D721Med (cell line): ENCODE measurements around the gene ALDH1A2.
"Not testable (repeated sequence)": the region's sequence is repeated elsewhere in the genome, so short reads cannot be mapped to it uniquely, and the experiment has no call there.

Experiments used
- DNase-seq: peaks from one replicate; pipeline ENCODE4 v3.0.0; 2011; ENCODE audit warnings: low spot score; ENCODE audit not compliant: insufficient read length
- FAIRE-seq: peaks from 2 replicates; lab custom pipeline; 2011; peaks lifted over from hg19 to GRCh38; lab: Jason Lieb, UNC
- TF ChIP-seq, protein P1 (sequence below): IDR thresholded peaks from 2 replicates; pipeline ENCODE4 v1.5.1; 2012; ENCODE audit warnings: mild to moderate bottlenecking, control low read depth; ENCODE audit not compliant: insufficient read depth; ENCODE audit errors: missing control alignments

Gene ALDH1A2

GRCh38 chr15:58052334-58052733 is 13.2 kb downstream of the ALDH1A2 start:
- TF ChIP-seq, protein P1, sequence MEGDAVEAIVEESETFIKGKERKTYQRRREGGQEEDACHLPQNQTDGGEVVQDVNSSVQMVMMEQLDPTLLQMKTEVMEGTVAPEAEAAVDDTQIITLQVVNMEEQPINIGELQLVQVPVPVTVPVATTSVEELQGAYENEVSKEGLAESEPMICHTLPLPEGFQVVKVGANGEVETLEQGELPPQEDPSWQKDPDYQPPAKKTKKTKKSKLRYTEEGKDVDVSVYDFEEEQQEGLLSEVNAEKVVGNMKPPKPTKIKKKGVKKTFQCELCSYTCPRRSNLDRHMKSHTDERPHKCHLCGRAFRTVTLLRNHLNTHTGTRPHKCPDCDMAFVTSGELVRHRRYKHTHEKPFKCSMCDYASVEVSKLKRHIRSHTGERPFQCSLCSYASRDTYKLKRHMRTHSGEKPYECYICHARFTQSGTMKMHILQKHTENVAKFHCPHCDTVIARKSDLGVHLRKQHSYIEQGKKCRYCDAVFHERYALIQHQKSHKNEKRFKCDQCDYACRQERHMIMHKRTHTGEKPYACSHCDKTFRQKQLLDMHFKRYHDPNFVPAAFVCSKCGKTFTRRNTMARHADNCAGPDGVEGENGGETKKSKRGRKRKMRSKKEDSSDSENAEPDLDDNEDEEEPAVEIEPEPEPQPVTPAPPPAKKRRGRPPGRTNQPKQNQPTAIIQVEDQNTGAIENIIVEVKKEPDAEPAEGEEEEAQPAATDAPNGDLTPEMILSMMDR = no peak
- DNase-seq = no peak
- FAIRE-seq = no peak

GRCh38 chr15:58049520-58050227 is 15.8 kb downstream of the ALDH1A2 start:
- DNase-seq (no peak), FAIRE-seq (no peak)
- TF ChIP-seq, protein P1 = no peak

DNA sequence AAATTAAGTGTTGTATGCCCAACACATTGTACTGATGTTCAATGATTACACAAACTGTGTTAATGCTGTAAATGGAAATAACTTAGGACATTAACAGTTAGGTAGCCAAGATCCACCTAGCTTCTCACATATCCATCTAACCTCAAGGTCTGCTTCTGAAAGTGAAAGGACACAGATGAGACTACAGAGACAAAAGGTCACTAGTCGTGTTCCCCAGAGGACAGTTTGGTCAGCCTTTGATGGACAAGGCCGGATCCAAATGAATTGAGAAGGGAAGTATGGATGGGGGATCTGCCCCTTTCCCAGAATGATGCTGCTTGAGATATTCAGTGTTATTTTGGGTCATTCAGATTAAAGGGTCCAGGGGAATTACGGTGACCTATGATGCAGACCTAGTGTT is 17.2 kb downstream of the ALDH1A2 start:
- TF ChIP-seq, protein P1 = no peak
- DNase-seq (no peak), FAIRE-seq (no peak)

GRCh38 chr15:58047149-58047548 is 18.4 kb downstream of the ALDH1A2 start:
- FAIRE-seq = no peak
- TF ChIP-seq, protein P1 = no peak

GRCh38 chr15:58046467-58046866 is 19.0 kb downstream of the ALDH1A2 start:
- FAIRE-seq (no peak), DNase-seq (no peak)
- TF ChIP-seq, protein P1 = no peak

More at GRCh38 chr15:58047149-58047548, 18.4 kb downstream of the ALDH1A2 start:
- no peak for DNase-seq

GRCh38 chr15:58045376-58045775 is 20.1 kb downstream of the ALDH1A2 start:
- FAIRE-seq, DNase-seq: not testable (repeated sequence)

GRCh38 chr15:58044551-58044950 is 21.0 kb downstream of the ALDH1A2 start:
- no peak for FAIRE-seq
- no peak for DNase-seq

More at GRCh38 chr15:58044551-58044950, 21.0 kb downstream of the ALDH1A2 start:
- TF ChIP-seq, protein P1 = no peak
